Endothelial cell (in vitro differentiated cells): Measurements from ENCODE around the gene TNFRSF1B. TPM values are rescaled to one million over a fixed set of nuclear protein-coding genes. Genes with fewer than 3 reads are reported as not detected.

ENCODE experiments used
- DNase-seq: peaks from one replicate; pipeline ENCODE4 v3.0.0; 2021; ENCODE audit warnings: low spot score
- H3K27ac Mint-ChIP-seq: one replicate; pipeline ENCODE4 v1.8.0; 2021; ENCODE audit warnings: mixed read lengths, inconsistent platforms; ENCODE audit not compliant: unreplicated experiment
- H3K27me3 Mint-ChIP-seq: one replicate; pipeline ENCODE4 v1.8.0; 2021; ENCODE audit warnings: mild to moderate bottlenecking, moderate library complexity, mixed read lengths, inconsistent platforms; ENCODE audit not compliant: unreplicated experiment
- H3K36me3 Mint-ChIP-seq: one replicate; pipeline ENCODE4 v1.8.0; 2021; ENCODE audit warnings: mild to moderate bottlenecking, low read depth, mixed read lengths, inconsistent platforms; ENCODE audit not compliant: unreplicated experiment
- H3K4me1 Mint-ChIP-seq: one replicate; pipeline ENCODE4 v1.8.0; 2021; ENCODE audit warnings: mild to moderate bottlenecking, mixed read lengths, inconsistent platforms; ENCODE audit not compliant: unreplicated experiment
- H3K4me3 Mint-ChIP-seq: one replicate; pipeline ENCODE4 v1.8.0; 2021; ENCODE audit warnings: mild to moderate bottlenecking, mixed read lengths, inconsistent platforms; ENCODE audit not compliant: unreplicated experiment
- H3K9me3 Mint-ChIP-seq: one replicate; pipeline ENCODE4 v1.8.0; 2021; ENCODE audit warnings: mixed read lengths, inconsistent platforms; ENCODE audit not compliant: unreplicated experiment
- CTCF ChIP-seq: fragments of 200-600 bp; sonication (generic); IDR thresholded peaks from one replicate; pipeline ENCODE4 v1.5.0; 2021; ENCODE audit warnings: antibody characterized with exemption; ENCODE audit not compliant: unreplicated experiment
- total RNA-seq: library from RNA; stranded (reverse); fragmentation: NEBNext Ultra II Directional; extraction: Animal tissue kit (Norgen Biotek cat#: 25700); gene quantifications from one replicate; pipeline ENCODE4 v1.2.1, GENCODE V29; 2021; ENCODE audit not compliant: unreplicated experiment

Gene TNFRSF1B
- total RNA-seq, 1 donor from 2014 or later = 142 TPM

DNA sequence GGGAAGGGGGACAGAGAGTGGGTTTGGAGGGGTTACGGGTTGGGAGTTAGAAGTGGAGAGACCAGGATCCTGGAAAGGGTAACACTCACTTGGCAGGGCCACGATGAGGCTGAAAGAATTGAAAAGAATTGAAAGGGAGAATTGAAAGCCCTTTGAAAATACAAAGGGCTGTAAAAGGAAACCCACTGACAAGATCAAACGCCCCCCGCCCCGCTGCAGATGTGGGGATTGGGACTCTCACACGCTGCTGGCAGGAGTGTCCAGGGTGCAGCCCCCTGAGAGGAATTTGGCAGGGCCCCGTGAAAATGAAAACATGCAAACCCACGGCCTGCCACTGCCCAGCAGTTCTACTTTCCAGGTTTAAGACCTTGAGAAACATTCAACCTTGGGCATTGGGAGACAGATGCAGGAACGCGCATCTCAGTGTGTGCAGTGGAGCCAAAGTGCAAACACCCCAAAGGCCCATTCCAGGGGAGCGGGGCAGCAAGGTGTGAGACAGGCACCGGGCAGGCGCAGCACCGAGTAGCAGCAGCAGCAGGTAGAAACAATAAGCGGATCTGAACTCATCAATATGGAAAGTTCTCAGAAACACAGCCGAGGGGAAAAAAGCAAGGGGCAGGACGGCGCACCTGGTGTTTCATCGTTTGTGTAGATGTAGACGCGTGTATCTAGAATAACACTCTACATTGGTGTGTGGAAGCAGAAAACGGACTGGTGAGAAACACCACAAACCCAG lies 8.3 kb upstream of the TNFRSF1B start:
- Mint-ChIP-seq H3K27me3 (peaks cover 6% of the 10 kb centered on the region), H3K27ac (no peak overlapping the region), H3K9me3 (no peaks in the 10 kb centered on the region), H3K36me3 (peaks cover 7% of the 10 kb centered on the region), H3K4me3 (no peak overlapping the region), H3K4me1 (peaks cover 38% of the 10 kb centered on the region)
- DNase-seq = no peak
- no peak for TF ChIP-seq CTCF

DNA sequence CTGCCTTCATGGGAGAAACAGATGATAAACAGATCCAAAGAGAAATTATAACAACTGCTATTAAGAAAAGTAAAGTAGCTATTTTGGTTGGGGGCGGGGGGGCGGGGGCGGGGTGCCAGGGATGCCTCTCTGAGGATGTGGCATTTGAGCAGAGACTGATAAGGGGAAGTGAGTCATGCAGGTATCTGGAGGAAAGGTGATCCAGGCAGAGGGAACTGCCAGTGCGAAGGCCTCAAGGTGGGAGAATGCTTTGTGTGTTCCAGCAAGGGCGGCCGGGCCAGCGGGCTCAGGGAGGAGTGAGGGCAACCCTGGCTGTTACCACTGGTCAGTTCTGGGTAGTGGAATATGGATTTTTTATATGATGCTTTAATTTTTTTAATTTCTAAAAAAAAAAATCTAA lies 7.0 kb upstream of the TNFRSF1B start:
- H3K27me3 Mint-ChIP-seq = peaks cover 11% of the 10 kb centered on the region
- no peak overlapping the region for H3K27ac Mint-ChIP-seq
- no peaks in the 10 kb centered on the region for H3K9me3 Mint-ChIP-seq
- peaks cover 12% of the 10 kb centered on the region for H3K36me3 Mint-ChIP-seq
- no peak for DNase-seq
- peaks cover 35% of the 10 kb centered on the region for H3K4me1 Mint-ChIP-seq
- H3K4me3 Mint-ChIP-seq = no peak overlapping the region
- TF ChIP-seq CTCF = no peak

DNA sequence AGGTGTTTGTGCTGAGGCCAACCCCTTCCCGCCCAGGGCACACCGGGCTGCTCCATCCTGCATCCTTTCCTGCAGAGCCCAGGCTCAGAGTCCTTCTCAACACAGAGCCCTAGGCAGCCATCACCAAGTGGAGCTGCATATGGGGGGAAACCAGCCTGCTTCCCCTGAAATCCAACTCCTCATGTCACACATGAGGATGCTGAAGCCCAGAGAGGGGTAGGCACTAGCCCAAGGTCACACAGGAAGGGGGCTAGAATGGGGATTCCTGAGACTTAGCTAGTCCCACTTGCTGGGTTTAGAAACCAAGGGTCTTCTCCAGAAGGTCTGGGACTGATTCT lies 5.5 kb upstream of the TNFRSF1B start:
- Mint-ChIP-seq H3K4me3 (no peak overlapping the region), H3K27ac (peak overlapping the region; percentile 13), H3K27me3 (peaks cover 8% of the 10 kb centered on the region), H3K36me3 (peaks cover 12% of the 10 kb centered on the region), H3K9me3 (no peaks in the 10 kb centered on the region), H3K4me1 (peaks cover 33% of the 10 kb centered on the region)
- DNase-seq = no peak
- no peak for TF ChIP-seq CTCF

- Mint-ChIP-seq H3K4me3 (no peak overlapping the region), H3K36me3 (peaks cover 12% of the 10 kb centered on the region), H3K9me3 (no peaks in the 10 kb centered on the region), H3K27ac (peak overlapping the region; percentile 13), H3K4me1 (peaks cover 35% of the 10 kb centered on the region), H3K27me3 (peaks cover 10% of the 10 kb centered on the region)
- TF ChIP-seq CTCF = no peak
- no peak for DNase-seq
Measured at GRCh38 chr1:12161662-12162458, 4.9 kb upstream of the TNFRSF1B start.
